Measurements from ENCODE around the gene OR10H2.

- TF ChIP-seq CTCF (IDR thresholded peaks at IDR 0.05) (no peak), POLR2A (IDR thresholded peaks at IDR 0.05) (no peak)
Measured at GRCh38 chr19:15776991-15777970, 49.5 kb downstream of the OR10H2 start.
